ENCODE measurements around the gene TRIO.

GRCh38 chr5:14245132-14245925, 102.2 kb downstream of the TRIO start:
- TF ChIP-seq POLR2AphosphoS5 (IDR thresholded peaks at IDR 0.05; ENCODE audit: borderline replicate concordance, low read depth, low read length), result no peak
- no peak for TF ChIP-seq EZH2 (IDR thresholded peaks at IDR 0.05)
- TF ChIP-seq FOXP2 (optimal IDR thresholded peaks at IDR 0.05; ENCODE audit: control extremely low read depth, extremely low read length, insufficient read depth), result no peak
